SK-N-SH treated with all-trans-retinoic acid at 6 μM for 48 hours (cell line): ENCODE data around the gene TBCE.

Source experiments
- ATAC-seq: fragments of 200-7000 bp; cut with Tn5 transposase; 3 replicates; pipeline ENCODE4 v1.9.1; 2020; ENCODE audit warnings: mild to moderate bottlenecking, moderate library complexity
- ARNTL ChIP-seq: fragments of 450-650 bp; formaldehyde crosslinking; IDR thresholded peaks from 2 replicates; pipeline ENCODE4 v1.5.0; 2020; ENCODE audit warnings: low read depth, mild to moderate bottlenecking, moderate library complexity, borderline replicate concordance
- BACH2 ChIP-seq: fragments of 250-450 bp; sonication (Bioruptor Pico); IDR thresholded peaks from 2 replicates; pipeline ENCODE4 v1.9.0; 2021; ENCODE audit warnings: mild to moderate bottlenecking, borderline replicate concordance
- CSDC2 ChIP-seq: fragments of 250-450 bp; sonication (Bioruptor Pico); IDR thresholded peaks from 2 replicates; pipeline ENCODE4 v1.5.0; 2020; ENCODE audit warnings: mild to moderate bottlenecking, moderate library complexity
- ESRRG ChIP-seq: fragments of 250-450 bp; sonication (Bioruptor Pico); IDR thresholded peaks from 2 replicates; pipeline ENCODE4 v1.6.1; 2021; ENCODE audit warnings: mild to moderate bottlenecking
- ISL1 ChIP-seq: fragments of 250-450 bp; sonication (Bioruptor Pico); IDR thresholded peaks from 2 replicates; pipeline ENCODE4 v2.1.2; 2022; ENCODE audit warnings: mild to moderate bottlenecking, moderate library complexity
- OSR1 ChIP-seq: fragments of 250-450 bp; sonication (Bioruptor Pico); IDR thresholded peaks from 2 replicates; pipeline ENCODE4 v1.8.0; 2022; ENCODE audit warnings: moderate library complexity, mild to moderate bottlenecking, inconsistent platforms
- POU6F1 ChIP-seq: fragments of 250-450 bp; sonication (Bioruptor Pico); IDR thresholded peaks from 2 replicates; pipeline ENCODE4 v1.8.0; 2021; ENCODE audit warnings: low read depth, mild to moderate bottlenecking, moderate library complexity, borderline replicate concordance
- PPARA ChIP-seq: fragments of 250-450 bp; sonication (Bioruptor Pico); IDR thresholded peaks from 2 replicates; pipeline ENCODE4 v1.5.0; 2020; ENCODE audit warnings: mild to moderate bottlenecking, borderline replicate concordance
- RARB ChIP-seq: fragments of 250-450 bp; sonication (Bioruptor Pico); IDR thresholded peaks from 2 replicates; pipeline ENCODE4 v1.8.0; 2021; ENCODE audit warnings: mild to moderate bottlenecking, moderate library complexity
- TCF4 ChIP-seq: fragments of 250-450 bp; sonication (Bioruptor Pico); IDR thresholded peaks from 2 replicates; pipeline ENCODE4 v1.8.0; 2021; ENCODE audit warnings: mild to moderate bottlenecking, moderate library complexity, borderline replicate concordance
- TOX ChIP-seq: fragments of 250-450 bp; sonication (Bioruptor Pico); IDR thresholded peaks from 2 replicates; pipeline ENCODE4 v1.8.0; 2021; ENCODE audit warnings: mild to moderate bottlenecking, moderate library complexity, borderline replicate concordance
- ZC3H10 ChIP-seq: fragments of 250-450 bp; sonication (Bioruptor Pico); IDR thresholded peaks from 2 replicates; pipeline ENCODE4 v1.5.1; 2021; ENCODE audit warnings: mild to moderate bottlenecking, moderate library complexity
- ZFP3 ChIP-seq: fragments of 250-450 bp; sonication (Bioruptor Pico); IDR thresholded peaks from 2 replicates; pipeline ENCODE4 v1.5.0; 2020; ENCODE audit warnings: mild to moderate bottlenecking, moderate library complexity
- ZFP30 ChIP-seq: fragments of 450-650 bp; formaldehyde crosslinking; IDR thresholded peaks from 2 replicates; pipeline ENCODE4 v1.5.0; 2022; ENCODE audit warnings: mild to moderate bottlenecking, moderate library complexity
- ZNF565 ChIP-seq: fragments of 450-650 bp; formaldehyde crosslinking; conservative IDR thresholded peaks from 2 replicates; pipeline ENCODE4 v1.5.0; 2020; ENCODE audit warnings: low read depth, mild to moderate bottlenecking, moderate library complexity
- ZNF70 ChIP-seq: fragments of 450-650 bp; formaldehyde crosslinking; IDR thresholded peaks from 2 replicates; pipeline ENCODE4 v1.5.0; 2020; ENCODE audit warnings: mild to moderate bottlenecking, moderate library complexity
- ZNF8 ChIP-seq: fragments of 450-650 bp; formaldehyde crosslinking; IDR thresholded peaks from 2 replicates; pipeline ENCODE4 v1.5.0; 2020; ENCODE audit warnings: mild to moderate bottlenecking, moderate library complexity
- TF ChIP-seq, protein P1 (sequence below): fragments of 250-450 bp; sonication (Bioruptor Pico); IDR thresholded peaks from 2 replicates; pipeline ENCODE4 v1.8.0; 2020; ENCODE audit warnings: mild to moderate bottlenecking, moderate library complexity, borderline replicate concordance
- TF ChIP-seq, protein P2 (sequence below): fragments of 250-450 bp; sonication (Bioruptor Pico); IDR thresholded peaks from 2 replicates; pipeline ENCODE4 v1.5.1; 2021; ENCODE audit warnings: mild to moderate bottlenecking, moderate library complexity

The TBCE gene

GRCh38 chr1:235415008-235415904 is 48.0 kb downstream of the TBCE start:
- peak; percentile 86 for ATAC-seq
- TF ChIP-seq ARNTL (CRISPR knock-in tag) = no peak
- no peak for TF ChIP-seq TOX (CRISPR knock-in tag)
- TF ChIP-seq, protein P1, sequence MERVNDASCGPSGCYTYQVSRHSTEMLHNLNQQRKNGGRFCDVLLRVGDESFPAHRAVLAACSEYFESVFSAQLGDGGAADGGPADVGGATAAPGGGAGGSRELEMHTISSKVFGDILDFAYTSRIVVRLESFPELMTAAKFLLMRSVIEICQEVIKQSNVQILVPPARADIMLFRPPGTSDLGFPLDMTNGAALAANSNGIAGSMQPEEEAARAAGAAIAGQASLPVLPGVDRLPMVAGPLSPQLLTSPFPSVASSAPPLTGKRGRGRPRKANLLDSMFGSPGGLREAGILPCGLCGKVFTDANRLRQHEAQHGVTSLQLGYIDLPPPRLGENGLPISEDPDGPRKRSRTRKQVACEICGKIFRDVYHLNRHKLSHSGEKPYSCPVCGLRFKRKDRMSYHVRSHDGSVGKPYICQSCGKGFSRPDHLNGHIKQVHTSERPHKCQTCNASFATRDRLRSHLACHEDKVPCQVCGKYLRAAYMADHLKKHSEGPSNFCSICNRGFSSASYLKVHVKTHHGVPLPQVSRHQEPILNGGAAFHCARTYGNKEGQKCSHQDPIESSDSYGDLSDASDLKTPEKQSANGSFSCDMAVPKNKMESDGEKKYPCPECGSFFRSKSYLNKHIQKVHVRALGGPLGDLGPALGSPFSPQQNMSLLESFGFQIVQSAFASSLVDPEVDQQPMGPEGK (CRISPR knock-in tag) = no peak
- TF ChIP-seq CSDC2 = no peak
- TF ChIP-seq, all 23 proteins: peak for 0

DNA sequence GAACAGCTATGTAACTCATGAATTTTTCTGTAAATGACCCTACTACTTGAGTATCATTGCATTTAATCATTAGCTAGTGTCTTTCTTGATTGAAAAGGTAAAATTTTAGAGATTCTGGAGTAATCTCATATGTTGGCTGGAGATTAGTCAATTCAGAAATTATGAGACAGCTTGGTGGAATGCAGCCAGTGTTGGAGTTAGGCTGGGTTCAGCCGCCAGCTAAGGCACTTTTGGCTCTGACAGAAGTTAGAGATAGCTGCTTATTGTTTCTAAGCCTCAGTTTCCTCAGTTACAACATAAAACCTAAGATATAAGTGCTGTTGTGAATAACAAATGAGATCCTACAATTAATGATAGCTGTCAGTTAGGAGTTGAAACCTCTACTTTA is 49.4 kb downstream of the TBCE start:
- peak; percentile 33; the same call in 2 of the 3 replicates for ATAC-seq
- no peak for TF ChIP-seq ZFP30 (CRISPR knock-in tag)
- TF ChIP-seq ESRRG (CRISPR knock-in tag) = no peak

GRCh38 chr1:235417086-235417697 is 50.0 kb downstream of the TBCE start:
- TF ChIP-seq ZFP3 (CRISPR knock-in tag) (no peak), CSDC2 (no peak), ZNF70 (CRISPR knock-in tag) (no peak)
- ATAC-seq = peak; percentile 79

DNA sequence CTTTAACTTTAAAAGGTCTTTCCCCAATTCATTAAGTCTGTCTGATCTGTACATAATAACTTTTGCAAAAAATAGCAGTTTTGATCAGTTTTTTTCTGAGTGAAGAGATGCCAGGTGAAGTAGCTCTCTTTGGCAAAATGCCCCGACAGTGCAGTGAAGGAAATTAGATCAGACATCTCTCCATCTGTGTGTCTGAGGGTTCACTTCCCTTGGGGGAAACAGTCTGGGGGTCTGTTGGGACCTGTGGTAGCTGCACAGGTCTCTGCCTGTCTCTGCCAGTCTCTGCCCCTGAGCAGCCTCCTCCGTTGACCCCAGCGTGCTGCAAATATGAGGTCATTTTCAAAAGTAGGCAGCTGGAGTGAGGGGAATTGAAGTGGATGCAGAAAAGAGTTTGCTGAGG is 54.5 kb downstream of the TBCE start:
- no peak; the same call in 2 of the 3 replicates for ATAC-seq
- no peak for TF ChIP-seq ZC3H10 (CRISPR knock-in tag)
- no peak for TF ChIP-seq ZNF8 (CRISPR knock-in tag)
- no peak for TF ChIP-seq ZFP30 (CRISPR knock-in tag)
- no peak for TF ChIP-seq CSDC2
- no peak for TF ChIP-seq ZNF565 (CRISPR knock-in tag)
- no peak for TF ChIP-seq ESRRG (CRISPR knock-in tag)
- no peak for TF ChIP-seq ISL1 (CRISPR knock-in tag)
- no peak for TF ChIP-seq OSR1 (CRISPR knock-in tag)
- no peak for TF ChIP-seq TCF4 (CRISPR knock-in tag)
- no peak for TF ChIP-seq PPARA (CRISPR knock-in tag)
- no peak for TF ChIP-seq RARB (CRISPR knock-in tag)
- TF ChIP-seq, protein P1 (CRISPR knock-in tag) = no peak
- TF ChIP-seq, protein P2, sequence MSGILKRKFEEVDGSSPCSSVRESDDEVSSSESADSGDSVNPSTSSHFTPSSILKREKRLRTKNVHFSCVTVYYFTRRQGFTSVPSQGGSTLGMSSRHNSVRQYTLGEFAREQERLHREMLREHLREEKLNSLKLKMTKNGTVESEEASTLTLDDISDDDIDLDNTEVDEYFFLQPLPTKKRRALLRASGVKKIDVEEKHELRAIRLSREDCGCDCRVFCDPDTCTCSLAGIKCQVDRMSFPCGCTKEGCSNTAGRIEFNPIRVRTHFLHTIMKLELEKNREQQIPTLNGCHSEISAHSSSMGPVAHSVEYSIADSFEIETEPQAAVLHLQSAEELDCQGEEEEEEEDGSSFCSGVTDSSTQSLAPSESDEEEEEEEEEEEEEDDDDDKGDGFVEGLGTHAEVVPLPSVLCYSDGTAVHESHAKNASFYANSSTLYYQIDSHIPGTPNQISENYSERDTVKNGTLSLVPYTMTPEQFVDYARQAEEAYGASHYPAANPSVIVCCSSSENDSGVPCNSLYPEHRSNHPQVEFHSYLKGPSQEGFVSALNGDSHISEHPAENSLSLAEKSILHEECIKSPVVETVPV = no peak
- no peak for TF ChIP-seq ZNF70 (CRISPR knock-in tag)
- TF ChIP-seq ZFP3 (CRISPR knock-in tag) = no peak
- no peak for TF ChIP-seq ARNTL (CRISPR knock-in tag)
- TF ChIP-seq POU6F1 (CRISPR knock-in tag) = no peak
- TF ChIP-seq, all 23 proteins: peak for 0

- TF ChIP-seq ZFP30 (CRISPR knock-in tag) = no peak
- no peak for TF ChIP-seq RARB (CRISPR knock-in tag)
- TF ChIP-seq, protein P2 = no peak
- TF ChIP-seq ZC3H10 (CRISPR knock-in tag) = no peak
- TF ChIP-seq ZFP3 (CRISPR knock-in tag) = no peak
- TF ChIP-seq ZNF565 (CRISPR knock-in tag) = no peak
- no peak for TF ChIP-seq BACH2
- TF ChIP-seq, protein P1 (CRISPR knock-in tag) = no peak
- no peak for ATAC-seq
Observed at GRCh38 chr1:235423214-235423652, 56.0 kb downstream of the TBCE start.
